Endothelial cell of umbilical vein (primary cell): Measurements from ENCODE around the gene SYCP1.

Experiments
- CTCF ChIP-seq, 2 donors: IDR thresholded peaks; 1 replicate in 1 of 2; 2 replicates in 1 of 2; pipeline ENCODE4 v1.5.1; 2011; ENCODE audit warnings: low read length in 2 of 2, mild to moderate bottlenecking in 2 of 2, moderate library complexity in 2 of 2, control low read depth in 1 of 2, inconsistent platforms in 1 of 2, low read depth in 1 of 2; ENCODE audit not compliant: insufficient read depth in 1 of 2; ENCODE audit errors: extremely low read depth in 1 of 2
- EZH2 ChIP-seq: IDR thresholded peaks from 2 replicates; pipeline ENCODE4 v1.6.1; 2012; ENCODE audit warnings: borderline replicate concordance, low read depth, mild to moderate bottlenecking, moderate library complexity, low read length, inconsistent platforms; ENCODE audit not compliant: severe bottlenecking

- TF ChIP-seq EZH2, result no peak
- TF ChIP-seq CTCF (IDR thresholded peaks at IDR 0.05; ENCODE audit: extremely low read depth in 1 of 2, insufficient read depth in 1 of 2, low read depth in 1 of 2, low read length in 2 of 2), result no peak
Measured at GRCh38 chr1:114828251-114828650, 26.4 kb upstream of the SYCP1 start.
